GM21360 (cell line): Measurements from ENCODE around the gene WDFY4.
"Not testable (repeated sequence)": the region's sequence is repeated elsewhere in the genome, so short reads cannot be mapped to it uniquely, and the experiment has no call there.

Source experiments
- ATAC-seq: cut with Tn5 transposase; IDR thresholded peaks from one replicate; pipeline ENCODE4 v1.9.1; 2021; ENCODE audit warnings: mild to moderate bottlenecking, moderate library complexity; ENCODE audit not compliant: unreplicated experiment

The WDFY4 gene

GRCh38 chr10:48684792-48685623 is at the start of gene WDFY4:
WDFY4 (plus strand) TSS chr10:48684873; CDS start chr10:48709733, 24,860 bp downstream.
- peak; percentile 60 for ATAC-seq

GRCh38 chr10:48634984-48635557 is 49.6 kb upstream of the WDFY4 start:
- peak; percentile 3 for ATAC-seq

- ATAC-seq: no peak
Measured at GRCh38 chr10:48636231-48636630, 48.4 kb upstream of the WDFY4 start.

- ATAC-seq: no peak
Measured at GRCh38 chr10:48636901-48637300, 47.8 kb upstream of the WDFY4 start.

GRCh38 chr10:48638158-48638557 is 46.5 kb upstream of the WDFY4 start:
- ATAC-seq: no peak

GRCh38 chr10:48638739-48639527 is 45.7 kb upstream of the WDFY4 start:
- ATAC-seq: no peak

GRCh38 chr10:48639632-48640031 is 45.0 kb upstream of the WDFY4 start:
- no peak for ATAC-seq

- ATAC-seq: no peak
Measured at GRCh38 chr10:48640326-48640725, 44.3 kb upstream of the WDFY4 start.

- not testable (repeated sequence) for ATAC-seq
Measured at GRCh38 chr10:48641099-48641690, 43.5 kb upstream of the WDFY4 start.

- no peak for ATAC-seq
Measured at GRCh38 chr10:48645600-48645999, 39.1 kb upstream of the WDFY4 start.

GRCh38 chr10:48647073-48647472 is 37.6 kb upstream of the WDFY4 start:
- not testable (repeated sequence) for ATAC-seq

GRCh38 chr10:48648172-48648942 is 36.3 kb upstream of the WDFY4 start:
- no peak for ATAC-seq

- no peak for ATAC-seq
Measured at GRCh38 chr10:48649349-48649944, 35.2 kb upstream of the WDFY4 start.

GRCh38 chr10:48651293-48651692 is 33.4 kb upstream of the WDFY4 start:
- no peak for ATAC-seq

GRCh38 chr10:48651839-48652238 is 32.8 kb upstream of the WDFY4 start:
- no peak for ATAC-seq

- ATAC-seq: no peak
Measured at GRCh38 chr10:48652344-48652743, 32.3 kb upstream of the WDFY4 start.

- ATAC-seq: no peak
Measured at GRCh38 chr10:48653347-48653746, 31.3 kb upstream of the WDFY4 start.

- ATAC-seq: no peak
Measured at GRCh38 chr10:48653944-48654698, 30.6 kb upstream of the WDFY4 start.
